ENCODE measurements around the gene FMN1.
"Not testable (repeated sequence)": the region's sequence is repeated elsewhere in the genome, so short reads cannot be mapped to it uniquely, and the experiment has no call there.

Gene FMN1

DNA sequence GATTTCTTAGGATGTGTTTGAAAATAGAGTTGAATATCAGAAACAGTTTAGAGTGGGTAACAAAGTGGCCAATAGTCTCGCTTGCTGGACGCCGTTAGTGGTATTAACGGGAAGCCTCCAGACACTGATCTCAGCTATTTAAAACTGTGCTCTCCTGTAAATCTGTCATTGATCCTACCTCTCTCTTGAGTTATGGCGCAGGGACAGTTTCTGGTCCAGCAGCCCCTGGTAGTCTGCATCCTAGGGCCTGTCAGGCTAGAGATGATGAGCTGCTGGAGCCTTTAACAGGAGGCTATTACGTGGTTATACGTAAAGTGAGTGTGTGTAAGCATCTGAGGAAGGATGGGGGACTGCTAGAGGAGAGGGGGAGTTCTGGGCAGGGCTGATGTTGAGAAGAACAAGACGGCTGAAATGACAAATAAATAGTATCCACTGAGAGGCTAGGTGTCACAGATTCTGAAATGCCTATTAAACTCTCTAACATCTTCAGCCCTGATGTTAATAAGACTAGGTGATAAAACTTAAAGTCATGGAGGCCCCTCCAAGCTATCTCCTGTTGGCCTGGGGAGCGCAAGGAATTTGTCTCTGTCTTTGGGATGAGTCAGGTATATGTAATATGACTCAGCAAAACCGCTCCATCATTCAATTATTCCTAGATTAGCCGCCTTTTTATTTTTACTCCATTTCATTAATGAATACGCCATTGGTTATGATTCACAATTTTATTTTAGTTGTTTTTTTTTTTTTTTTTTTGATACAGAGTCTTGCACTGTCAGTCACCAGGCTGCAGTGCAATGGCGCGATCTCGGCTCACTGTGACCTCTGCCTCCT lies 321.0 kb downstream of the FMN1 start:
- no peak for DNase-seq

DNA sequence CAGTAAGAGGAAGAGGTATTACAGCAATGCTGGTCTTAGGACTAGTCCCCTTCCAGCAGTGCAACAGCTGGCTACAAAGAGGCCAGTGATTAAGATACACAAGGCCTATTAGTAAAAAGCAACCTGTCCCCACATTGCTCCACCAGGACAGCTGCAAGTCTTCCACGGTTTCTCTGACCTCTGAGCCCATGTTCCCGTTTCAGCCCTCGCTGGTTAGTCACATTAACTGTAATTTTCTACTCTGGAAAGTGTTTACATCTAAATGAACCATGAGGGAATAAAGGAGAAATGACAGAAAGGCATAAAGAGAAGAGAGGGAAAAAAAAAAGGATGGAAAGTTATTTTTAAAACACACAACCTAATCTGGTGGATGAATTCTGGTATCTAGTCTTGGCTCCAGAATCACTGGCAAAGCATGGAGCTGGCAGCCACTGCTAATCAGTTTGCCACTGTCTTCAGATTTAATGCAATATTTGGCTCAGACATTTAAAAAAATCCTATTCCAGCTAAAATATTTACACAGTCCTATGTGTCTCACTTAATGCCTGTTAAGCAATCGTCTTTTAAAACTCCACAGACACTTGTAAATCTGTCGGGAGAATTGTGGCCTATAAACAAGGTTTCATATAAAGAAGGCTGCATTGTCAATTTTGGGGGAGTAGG lies 321.8 kb downstream of the FMN1 start:
- no peak for DNase-seq

DNA sequence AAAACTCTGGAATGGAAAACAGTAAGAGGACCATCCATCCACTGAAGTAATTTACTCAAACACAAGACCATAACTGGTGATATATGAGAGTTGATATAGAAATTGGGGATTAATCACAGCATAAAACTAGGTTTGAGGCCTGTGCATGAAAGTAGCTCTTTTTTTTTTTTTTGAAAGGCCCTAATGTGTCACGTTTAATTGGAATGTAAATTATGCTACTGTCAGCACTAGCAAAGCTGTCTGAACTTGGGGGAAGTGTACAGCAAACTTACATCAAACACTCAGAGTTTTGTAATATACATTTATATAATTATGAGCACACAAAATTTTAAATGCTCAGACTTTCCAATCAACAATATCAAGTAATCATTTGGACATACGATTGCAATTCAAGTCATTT lies 322.6 kb downstream of the FMN1 start:
- no peak for DNase-seq

DNA sequence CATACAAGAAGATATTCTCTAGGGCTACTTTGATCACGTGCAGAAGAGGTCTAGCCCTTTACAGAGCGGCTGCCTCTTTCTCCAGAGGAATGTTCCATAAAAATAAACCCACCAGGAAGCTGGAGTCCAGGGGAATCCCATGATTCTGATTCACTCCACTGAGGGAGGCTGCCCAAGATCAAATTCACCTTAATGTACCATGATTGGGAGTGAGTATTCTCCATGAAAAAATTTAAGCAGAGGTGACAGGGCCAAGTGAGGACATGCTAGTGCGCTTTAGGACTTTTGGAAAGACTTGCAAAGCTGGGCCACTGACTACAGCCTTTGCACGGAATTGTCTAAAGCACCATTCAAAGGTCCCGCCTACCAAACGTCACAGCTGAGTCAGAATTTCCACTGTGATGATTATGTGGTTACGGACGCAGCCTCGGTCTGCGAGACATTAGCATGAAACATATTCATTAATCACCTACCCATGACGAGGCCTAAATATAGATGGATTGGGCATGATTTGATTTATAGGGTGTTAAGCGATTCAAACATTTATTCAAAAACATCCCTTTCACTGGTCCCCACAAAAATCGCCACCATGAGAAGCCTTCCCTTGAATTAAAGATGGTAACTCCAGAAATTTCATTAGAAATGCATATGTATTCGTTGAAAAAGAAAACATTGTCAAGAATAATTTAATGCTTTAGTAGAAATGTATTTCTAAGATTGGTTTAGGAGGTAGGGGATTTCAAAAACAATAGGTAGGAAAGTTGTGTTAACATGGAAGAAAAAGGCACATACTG lies 324.1 kb downstream of the FMN1 start:
- DNase-seq = no peak

DNA sequence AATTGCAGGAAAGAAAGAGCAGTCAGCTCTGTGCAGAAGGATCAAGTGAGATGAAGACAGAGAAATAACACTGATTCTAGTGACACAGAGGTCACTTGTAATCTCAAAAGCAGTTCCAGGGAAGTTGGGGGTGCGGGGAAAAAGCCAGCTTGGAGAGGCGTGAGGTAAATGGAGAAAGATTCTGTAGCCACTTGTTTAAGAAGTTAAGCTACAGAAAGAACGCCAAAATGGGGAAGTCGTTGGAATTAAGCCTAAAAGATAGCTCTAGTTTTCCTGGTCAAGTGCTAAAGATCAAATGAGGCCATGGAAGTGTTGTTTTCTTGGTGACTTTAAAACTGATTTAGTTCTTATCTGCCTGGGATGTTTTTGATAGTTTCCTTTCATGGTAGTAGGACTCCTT lies 324.7 kb downstream of the FMN1 start:
- no peak for DNase-seq

DNA sequence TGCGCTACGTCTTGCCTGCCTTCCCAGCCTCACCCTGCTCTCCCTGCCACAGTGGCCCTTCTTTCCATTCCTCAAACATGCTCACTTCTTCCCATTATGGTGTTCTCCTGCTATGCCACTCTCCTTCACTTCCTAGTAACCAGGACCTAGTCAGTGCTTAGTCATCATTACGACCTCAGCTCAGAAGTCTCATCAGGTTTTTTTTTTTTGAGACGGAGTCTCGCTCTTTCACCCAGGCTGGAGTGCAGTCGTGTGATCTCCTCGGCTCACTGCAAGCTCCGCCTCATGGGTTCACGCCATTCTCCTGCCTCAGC lies 327.2 kb downstream of the FMN1 start:
- DNase-seq = no peak

DNA sequence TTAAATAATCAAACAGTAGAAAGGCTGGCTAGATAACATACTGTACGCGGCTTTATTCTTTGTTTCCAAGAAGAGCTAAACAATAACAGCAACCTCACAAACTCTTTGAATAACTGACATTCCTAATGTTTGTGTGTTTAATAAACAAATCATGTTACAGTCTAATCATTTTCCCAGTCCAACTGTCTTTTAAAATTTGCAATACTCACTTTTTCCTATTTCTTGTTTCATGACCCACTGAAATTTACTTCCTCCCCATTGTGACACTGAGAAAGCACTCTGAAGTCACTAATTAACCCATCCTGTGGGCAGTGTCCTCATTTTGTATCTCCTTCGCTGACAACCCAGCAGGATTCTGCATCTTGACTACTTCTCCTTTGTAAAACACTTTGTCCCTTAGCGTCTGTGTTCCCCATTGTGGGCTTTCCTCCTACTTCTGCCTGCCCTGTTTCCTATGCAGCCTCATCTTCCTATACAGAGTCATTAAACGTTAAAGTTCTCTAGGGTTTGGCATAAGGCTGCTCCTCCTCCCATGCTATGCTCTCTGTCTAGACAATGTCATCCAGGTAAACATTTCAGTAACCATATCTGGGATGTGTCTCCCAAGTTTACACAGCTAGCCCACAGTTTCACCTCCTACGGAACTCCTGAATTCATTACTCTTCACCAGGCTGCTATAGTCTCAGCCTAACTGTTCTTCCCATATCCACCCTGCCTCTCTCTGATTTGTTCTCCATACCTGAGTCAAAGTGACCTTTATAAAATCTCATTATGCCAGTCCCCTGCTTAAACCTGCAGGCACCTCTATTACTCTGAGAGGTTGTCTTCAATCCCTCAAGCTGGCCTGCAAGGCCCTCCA lies 327.8 kb downstream of the FMN1 start:
- DNase-seq = no peak

DNA sequence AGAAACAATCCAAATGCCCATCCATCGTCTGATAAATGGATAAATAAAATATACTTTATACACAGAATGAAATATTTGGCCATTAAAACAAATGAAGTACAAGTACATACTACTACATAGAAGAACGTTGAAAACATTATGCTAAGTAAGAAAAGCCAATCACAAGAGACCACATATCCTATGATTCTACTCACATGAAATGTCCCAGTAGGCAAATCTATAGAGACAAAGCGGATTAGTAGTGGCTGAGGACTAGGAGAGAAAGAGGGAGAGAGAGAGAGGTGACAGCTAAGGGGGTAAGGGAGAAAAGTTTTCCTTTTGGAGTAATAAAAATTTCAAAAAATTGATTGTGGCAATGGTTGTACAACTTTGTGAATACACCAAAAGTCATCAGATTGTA lies 329.7 kb downstream of the FMN1 start:
- DNase-seq = no peak

DNA sequence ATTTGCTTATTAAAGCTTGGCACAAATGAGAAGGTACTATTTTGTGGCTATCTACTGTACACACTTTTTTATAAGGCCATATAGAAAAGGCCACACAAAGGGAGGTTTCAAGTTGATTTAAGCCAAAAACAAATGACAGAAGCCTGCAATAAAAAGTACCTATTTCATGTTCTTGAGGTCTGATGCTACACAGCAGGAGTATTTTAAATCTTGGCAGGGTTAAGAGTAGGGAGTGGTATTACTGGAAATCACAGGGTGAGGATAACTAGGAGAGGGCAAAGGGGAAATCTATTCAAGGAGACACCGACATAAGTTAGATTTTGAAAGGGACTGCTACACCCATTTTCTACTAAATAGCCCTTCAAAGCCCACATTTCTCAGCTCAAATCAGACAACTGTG lies 330.5 kb downstream of the FMN1 start:
- DNase-seq = no peak

DNA sequence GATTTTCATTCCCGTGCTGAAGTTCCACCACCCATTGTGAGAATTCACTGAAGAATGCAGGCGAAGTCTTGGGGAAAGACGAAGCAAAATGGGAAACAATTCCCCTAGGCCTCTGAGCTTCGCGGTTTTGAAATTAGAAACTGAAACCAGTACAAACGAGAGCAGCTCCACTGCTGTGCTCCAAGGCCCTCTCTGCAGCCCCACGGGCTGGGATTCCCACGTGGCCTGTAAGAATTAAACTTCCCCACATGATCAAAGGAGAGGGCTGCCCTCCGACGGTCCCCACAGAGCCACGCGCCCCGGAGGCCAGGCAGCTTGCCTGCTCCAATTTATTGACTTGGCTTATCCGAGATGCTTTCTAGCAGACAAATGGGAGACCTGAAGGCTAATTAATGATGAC lies 332.8 kb downstream of the FMN1 start:
- DNase-seq = no peak

DNA sequence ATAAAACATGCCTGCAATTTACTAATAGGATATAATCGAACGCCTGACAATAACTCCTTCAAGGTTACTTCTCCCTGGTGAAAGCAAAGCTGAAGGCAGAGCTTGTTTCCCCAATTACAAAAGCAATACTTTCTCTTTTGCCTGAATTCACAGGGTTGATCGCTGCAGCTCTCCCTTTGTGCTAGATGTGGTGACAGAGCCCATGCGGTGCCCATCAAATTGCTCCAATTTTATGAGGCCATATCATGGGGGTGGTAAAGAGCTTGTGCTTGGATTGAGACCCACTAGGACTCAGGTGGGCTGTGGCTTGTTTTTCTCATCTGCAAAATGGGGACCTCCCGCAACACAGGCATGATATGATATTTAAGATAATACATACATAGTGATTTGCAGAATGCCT lies 333.3 kb downstream of the FMN1 start:
- DNase-seq = no peak

DNA sequence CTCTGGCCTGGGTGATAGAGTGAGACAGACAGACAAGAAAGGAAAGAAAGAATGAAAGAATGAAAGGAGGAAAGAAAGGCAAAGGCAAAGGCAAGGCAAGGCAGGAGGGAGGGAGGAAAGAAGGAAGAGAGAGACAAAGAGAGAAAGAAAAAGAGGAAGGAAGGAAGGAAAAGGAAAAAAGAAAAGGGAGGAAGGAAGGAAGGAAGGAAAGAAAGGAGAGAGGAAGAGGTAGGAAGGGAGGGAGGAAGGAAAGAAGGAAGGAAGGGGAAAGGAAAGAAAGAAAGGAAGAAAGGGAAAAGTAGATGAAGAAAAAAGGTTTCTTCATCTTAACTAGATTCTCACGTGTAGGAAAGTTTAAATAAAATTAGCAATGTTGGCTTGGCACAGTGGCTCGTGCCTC lies 334.5 kb downstream of the FMN1 start:
- DNase-seq = no peak

DNA sequence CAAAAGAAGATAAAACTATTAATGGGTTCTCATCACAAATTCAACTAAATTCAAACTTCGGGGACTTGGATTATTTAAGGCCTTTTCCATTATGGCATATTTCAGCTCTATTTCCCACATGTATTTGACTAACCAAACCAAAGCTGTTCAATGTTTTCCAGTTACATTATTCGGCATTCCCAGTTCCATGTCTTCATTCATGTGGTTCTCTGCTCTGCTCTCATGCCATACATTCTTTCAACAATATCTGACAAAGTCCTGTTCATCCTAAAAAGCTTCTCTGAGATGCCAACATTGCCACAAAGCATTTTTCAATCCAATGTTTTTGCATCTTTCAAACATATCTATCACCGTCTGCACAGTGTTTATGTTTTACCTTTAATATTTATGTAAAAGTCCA lies 335.3 kb downstream of the FMN1 start:
- DNase-seq = no peak

DNA sequence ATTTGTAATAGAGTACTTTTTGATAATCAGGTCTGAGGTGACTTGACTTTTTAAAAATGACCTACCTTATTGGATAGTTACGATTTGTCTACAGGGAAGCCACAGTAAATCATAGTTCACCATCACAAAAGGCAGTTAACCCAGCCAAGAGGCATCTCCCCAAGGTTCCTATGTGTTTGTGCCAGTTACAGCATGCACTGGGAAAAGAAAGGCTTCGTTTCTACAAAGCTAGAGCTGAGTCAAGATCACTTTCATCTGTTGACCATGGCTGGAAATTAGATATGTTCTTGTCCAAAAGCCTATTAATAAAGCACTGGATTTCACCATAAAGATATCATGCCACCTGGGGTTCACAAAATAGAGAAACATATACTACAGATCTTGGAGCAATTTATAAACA lies 336.8 kb downstream of the FMN1 start:
- no peak for DNase-seq

DNA sequence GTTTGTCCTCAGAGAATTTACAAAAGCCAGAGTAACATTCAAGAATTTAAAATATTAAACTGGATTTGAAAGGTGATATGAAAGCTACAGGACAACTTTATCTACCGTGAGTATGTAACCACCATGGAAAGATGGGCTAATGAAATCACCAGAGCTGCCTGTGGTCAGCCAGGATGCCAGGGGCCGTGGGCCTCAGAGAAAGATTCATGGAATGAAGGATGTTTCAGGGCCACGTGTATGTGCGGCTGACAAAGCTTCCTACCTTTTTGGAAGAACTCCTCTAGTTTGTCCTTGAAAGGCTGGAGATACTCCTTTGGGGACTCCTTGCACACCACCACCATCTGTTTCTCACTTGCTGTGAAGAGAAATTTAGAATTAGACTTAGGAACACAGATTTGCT lies 337.8 kb downstream of the FMN1 start:
- DNase-seq = no peak

DNA sequence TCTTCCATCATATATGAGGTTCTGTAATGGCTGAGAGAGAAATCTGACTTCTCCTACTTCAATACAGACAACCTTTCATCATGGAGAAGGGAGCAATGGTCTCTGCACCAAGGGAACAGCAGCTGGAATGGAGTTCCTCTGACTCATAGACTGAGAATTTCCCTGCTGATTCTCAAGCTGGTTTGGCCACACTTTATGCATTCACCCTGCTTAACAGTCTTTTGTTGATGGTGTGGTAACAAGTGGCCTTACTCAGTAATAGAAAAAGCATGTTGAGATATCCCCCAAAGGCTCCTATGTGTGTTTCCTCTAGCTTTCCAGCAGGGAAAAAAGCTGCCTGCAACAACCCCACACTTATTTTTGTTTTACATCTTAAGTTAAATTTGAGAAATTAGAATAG lies 338.6 kb downstream of the FMN1 start:
- no peak for DNase-seq

DNA sequence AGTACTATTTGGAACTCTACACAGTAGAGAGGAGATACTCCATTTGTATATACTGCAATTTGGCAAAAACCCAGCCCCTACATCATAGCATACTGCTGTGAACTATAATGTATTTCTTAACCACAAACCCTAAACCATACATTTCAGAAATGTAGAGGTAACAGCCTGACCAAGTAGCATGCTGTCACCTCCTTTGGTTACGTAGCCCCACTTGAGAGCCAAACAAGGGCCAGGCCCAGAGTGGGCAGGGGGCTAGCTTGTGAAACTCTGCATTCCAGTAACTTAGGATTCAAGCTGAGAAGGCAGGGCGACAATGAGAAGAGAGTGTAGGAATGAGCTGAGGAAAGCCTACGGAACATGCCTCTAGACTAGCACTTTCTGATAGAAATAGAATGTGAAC lies 340.9 kb downstream of the FMN1 start:
- no peak for DNase-seq

DNA sequence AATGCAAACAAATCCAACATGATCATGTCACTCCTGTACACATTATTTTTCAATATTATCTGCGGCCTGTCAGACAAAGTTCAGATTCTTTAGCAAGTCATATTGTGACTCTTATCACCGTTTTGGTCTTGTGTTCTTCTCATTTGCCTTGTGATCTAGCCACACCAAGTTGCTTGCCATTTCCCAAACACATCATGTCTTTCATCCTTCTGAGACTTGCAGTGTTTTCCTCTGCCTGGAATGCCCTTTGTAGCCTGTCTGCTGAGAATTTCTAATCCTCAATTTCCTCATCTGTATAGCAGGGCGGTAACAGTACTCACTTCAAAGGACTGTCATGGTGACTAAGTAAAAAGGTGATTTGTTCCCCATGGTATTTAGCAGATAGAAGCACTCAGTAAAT lies 341.7 kb downstream of the FMN1 start:
- no peak for DNase-seq

DNA sequence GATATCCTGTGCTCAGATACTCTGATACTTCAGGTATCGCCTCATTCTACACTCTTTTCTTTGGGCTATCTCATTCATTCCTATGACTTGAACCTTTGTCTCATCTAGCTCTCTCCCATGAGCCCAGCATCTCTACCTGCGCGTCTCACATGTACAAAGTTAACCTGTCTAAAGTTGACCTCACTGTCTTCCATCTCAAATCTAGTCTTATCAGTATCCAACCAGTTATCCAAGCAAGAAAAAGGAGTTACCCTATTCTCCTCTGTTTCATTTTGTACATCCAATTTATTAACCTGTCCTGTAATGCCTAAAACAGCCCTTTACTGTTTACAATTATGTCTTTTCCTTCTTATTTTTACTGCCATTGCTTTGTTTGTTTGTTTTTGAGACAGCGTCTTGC lies 342.5 kb downstream of the FMN1 start:
- no peak for DNase-seq

DNA sequence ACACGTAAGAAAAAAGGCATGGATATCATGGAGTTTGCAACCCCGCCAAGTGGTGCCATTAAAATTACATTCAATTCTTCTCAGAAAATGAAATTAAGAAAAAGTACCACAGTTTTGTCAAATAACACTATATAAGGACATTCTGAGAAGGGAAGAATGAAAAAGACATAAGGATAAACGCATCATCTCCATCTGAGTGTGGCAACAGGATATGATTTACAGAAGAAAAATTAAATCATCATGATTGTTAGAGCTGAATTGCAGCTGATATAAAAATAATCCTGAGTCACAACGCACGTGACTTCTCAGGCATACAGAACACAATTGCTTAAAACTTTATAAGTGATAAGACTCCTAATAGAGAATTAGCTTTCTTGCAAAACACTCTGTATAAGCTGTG lies 342.9 kb downstream of the FMN1 start:
- no peak for DNase-seq

DNA sequence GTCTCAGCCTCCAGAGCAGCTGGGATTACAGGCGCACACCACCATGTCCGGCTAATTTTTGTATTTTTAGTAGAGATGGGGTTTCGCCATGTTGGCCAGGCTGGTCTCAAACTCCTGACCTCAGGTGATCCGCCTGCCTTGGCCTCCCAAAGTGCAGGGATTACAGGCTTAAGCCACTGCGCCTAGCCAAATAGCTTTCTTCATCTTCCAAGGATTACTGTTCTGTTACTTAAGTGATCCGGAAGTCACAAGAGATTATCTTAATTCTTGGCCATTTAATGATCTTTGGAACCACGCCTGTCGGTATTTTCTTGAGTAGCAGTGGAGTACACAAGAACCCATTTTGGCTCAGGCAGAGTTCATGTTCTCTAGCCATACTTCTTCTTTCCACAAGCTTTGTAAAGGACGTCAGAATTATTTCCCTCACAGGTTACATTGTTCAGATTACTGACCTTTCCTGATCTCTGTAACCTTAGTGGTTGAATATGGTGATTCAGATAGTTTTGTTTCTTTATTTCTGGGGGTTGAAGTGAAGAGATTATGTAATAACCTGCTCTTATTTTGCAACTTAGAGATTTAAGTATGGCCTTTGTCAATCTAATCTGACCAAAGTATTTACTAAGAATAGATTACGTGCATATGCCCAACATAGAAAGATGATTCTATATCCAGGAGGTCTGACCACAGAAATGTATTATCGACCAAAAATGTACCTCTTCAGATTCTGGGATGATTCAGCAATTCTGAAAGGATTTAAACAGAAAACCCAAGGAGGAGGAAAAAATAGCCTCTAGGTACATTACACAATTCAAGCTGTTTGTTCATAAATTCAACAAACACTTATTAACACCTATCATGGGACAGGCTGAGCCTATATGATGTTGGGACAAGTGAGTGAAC lies 344.5 kb downstream of the FMN1 start:
- no peak for DNase-seq

DNA sequence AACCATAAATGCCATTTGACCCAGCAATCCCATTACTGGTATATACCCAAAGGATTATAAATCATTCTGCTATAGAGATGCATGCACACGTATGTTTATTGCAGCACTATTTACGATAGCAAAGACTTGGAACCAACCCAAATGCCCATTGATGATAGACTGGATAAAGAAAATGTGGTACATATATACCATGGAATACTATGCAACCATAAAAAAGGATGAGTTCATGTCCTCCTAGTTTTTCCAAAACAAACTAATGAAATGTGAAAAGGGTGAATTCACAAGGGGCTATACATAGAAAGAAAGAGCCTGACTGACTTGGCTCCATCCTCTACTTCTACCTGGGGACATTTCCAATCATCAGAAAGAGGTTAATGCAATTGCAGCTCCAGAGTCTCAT lies 347.8 kb downstream of the FMN1 start:
- not testable (repeated sequence) for DNase-seq
